ENCODE data around the gene RABEP2. TPM values are rescaled to one million over a fixed set of nuclear protein-coding genes. Genes with fewer than 3 reads are reported as not detected.

The RABEP2 gene
- total and polyA plus RNA-seq, 9 of the 15 experiments (the other 6 are each of a cell fraction or from before 2014, with no cell fraction given) = 0.15 to 13.4 (median 3.5) TPM

GRCh38 chr16:28879841-28880588, 45.0 kb downstream of the RABEP2 start (continued):
- TF ChIP-seq THAP7 (CRISPR knock-in tag; IDR thresholded peaks at IDR 0.05) = no peak
- no peak for TF ChIP-seq ZNF140 (CRISPR knock-in tag; IDR thresholded peaks at IDR 0.05)
- TF ChIP-seq ZNF318 (IDR thresholded peaks at IDR 0.05; ENCODE audit: borderline replicate concordance in 1 of 2, low read depth in 1 of 2) = no peak
- no peak for TF ChIP-seq GMEB1 (CRISPR knock-in tag; IDR thresholded peaks at IDR 0.05)
- TF ChIP-seq ZFX (CRISPR knock-in tag; IDR thresholded peaks at IDR 0.05) = peak; percentile 55; the same call in 1 of the 2 replicates
- TF ChIP-seq CCNT2 (IDR thresholded peaks at IDR 0.05; ENCODE audit: borderline replicate concordance, extremely low read depth, insufficient read length, low read depth, low read length) = peak; percentile 59
- peak; percentile 76 for TF ChIP-seq CXXC5 (CRISPR knock-in tag; IDR thresholded peaks at IDR 0.05)
- TF ChIP-seq ATF1 (CRISPR knock-in tag; IDR thresholded peaks at IDR 0.05) = no peak
- peak; percentile 53 for TF ChIP-seq ATF1 (tag; IDR thresholded peaks at IDR 0.05)
- TF ChIP-seq ZNF561 (CRISPR knock-in tag; conservative IDR thresholded peaks at IDR 0.05) = no peak
- TF ChIP-seq ZBTB33 (CRISPR knock-in tag; IDR thresholded peaks at IDR 0.05) = peak; percentile 51; the same call in 1 of the 2 replicates
- TF ChIP-seq TBP (optimal IDR thresholded peaks at IDR 0.05; ENCODE audit: low read depth, low read length) = peak; percentile 22
- TF ChIP-seq KLF16 (IDR thresholded peaks at IDR 0.05) = no peak
- TF ChIP-seq SAFB (IDR thresholded peaks at IDR 0.05; ENCODE audit: borderline replicate concordance, low read depth, low read length) = peak; percentile 47; the same call in 1 of the 2 replicates
- no peak for TF ChIP-seq ZNF79 (CRISPR knock-in tag; IDR thresholded peaks at IDR 0.05; ENCODE audit: low read depth)
